ENCODE measurements around the gene MACROD1. TPM values are rescaled to one million over a fixed set of nuclear protein-coding genes. Genes with fewer than 3 reads are reported as not detected.

MACROD1 gene
- total and polyA plus RNA-seq, 2 donors (not counting 3 experiments of a cell fraction or from before 2014, with no cell fraction given): 11.0 to 16.2 TPM

DNA sequence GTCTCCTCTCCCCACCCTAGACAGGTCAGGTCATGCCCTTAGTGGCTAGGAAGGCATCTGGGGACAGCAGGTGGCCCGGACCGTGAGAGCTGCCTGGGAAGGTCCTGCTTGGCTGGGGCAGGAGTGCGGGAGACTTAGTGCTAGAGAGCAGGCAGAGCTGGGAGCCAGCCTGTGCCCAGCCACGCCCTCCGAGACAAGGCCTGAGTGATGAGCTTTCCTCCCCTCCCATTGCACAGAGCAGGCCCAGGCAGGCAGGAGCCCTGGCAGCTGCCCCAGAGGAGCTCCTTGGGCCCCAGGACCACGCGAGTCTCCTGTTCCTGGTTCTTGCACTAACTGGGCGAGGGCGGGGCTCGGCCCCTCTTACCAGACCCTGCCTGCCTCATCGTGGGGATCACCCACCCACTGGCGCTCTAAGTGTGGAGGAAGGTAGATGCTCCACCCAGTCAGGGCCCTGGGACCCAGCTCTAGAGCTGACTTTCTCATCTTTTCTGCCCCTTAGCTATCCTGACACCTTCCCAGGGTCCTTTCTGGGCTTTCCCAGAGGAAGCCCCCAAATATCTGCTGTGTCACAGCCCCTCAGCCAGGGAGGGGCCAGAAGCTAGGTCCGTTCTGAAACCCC, 44.9 kb downstream of the MACROD1 start:
- Histone ChIP-seq H3K79me2 (ENCODE audit: control insufficient read depth, insufficient read depth, low read length) (no peaks in the 10 kb centered on the region), H3K4me2 (ENCODE audit: insufficient read depth, low read length) (no peak overlapping the region), H3K9me1 (replicated peaks; ENCODE audit: control insufficient read depth, extremely low read depth, insufficient read depth, low read length) (no peaks in the 10 kb centered on the region), H4K20me1 (replicated peaks; ENCODE audit: control insufficient read depth, extremely low read depth, insufficient read depth, low read length) (no peaks in the 10 kb centered on the region), H3K27ac (ENCODE audit: insufficient read depth, low read depth, low read length) (no peak overlapping the region), H3K36me3 (ENCODE audit: control insufficient read depth in 2 of 2, extremely low read depth in 1 of 2, insufficient read depth in 2 of 2, low read length in 2 of 2) (no peaks in the 10 kb centered on the region), H3K4me1 (ENCODE audit: control insufficient read depth, extremely low read depth, insufficient read depth, low read length) (no peaks in the 10 kb centered on the region), H3K27me3 (ENCODE audit: control insufficient read depth in 2 of 2, insufficient read depth in 2 of 2, low read length in 2 of 2) (no peaks in the 10 kb centered on the region), H3K9ac (replicated peaks; ENCODE audit: extremely low read depth, insufficient read depth, low read length) (no peak overlapping the region), H2AFZ (ENCODE audit: low read depth, low read length) (no peak overlapping the region), H3K4me3 (replicated peaks in 1 of 3; ENCODE audit: insufficient read depth in 1 of 3, low read depth in 1 of 3, low read length in 3 of 3) (no peak overlapping the region), H3K9me3 (replicated peaks; ENCODE audit: control insufficient read depth, insufficient read depth, low read length) (no peaks in the 10 kb centered on the region)
- FAIRE-seq (no peak), DNase-seq (ENCODE audit: low read depth, low spot score) (no peak)
- POLR2A ChIA-PET: no interaction called here
- TF ChIP-seq, protein P1, sequence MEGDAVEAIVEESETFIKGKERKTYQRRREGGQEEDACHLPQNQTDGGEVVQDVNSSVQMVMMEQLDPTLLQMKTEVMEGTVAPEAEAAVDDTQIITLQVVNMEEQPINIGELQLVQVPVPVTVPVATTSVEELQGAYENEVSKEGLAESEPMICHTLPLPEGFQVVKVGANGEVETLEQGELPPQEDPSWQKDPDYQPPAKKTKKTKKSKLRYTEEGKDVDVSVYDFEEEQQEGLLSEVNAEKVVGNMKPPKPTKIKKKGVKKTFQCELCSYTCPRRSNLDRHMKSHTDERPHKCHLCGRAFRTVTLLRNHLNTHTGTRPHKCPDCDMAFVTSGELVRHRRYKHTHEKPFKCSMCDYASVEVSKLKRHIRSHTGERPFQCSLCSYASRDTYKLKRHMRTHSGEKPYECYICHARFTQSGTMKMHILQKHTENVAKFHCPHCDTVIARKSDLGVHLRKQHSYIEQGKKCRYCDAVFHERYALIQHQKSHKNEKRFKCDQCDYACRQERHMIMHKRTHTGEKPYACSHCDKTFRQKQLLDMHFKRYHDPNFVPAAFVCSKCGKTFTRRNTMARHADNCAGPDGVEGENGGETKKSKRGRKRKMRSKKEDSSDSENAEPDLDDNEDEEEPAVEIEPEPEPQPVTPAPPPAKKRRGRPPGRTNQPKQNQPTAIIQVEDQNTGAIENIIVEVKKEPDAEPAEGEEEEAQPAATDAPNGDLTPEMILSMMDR (IDR thresholded peaks at IDR 0.05; ENCODE audit: extremely low read depth in 1 of 2, insufficient read depth in 1 of 2, low read depth in 1 of 2, low read length in 2 of 2): no peak
- no peak for TF ChIP-seq POLR2A (IDR thresholded peaks at IDR 0.05; ENCODE audit: low read depth, low read length)
- TF ChIP-seq, protein P2, sequence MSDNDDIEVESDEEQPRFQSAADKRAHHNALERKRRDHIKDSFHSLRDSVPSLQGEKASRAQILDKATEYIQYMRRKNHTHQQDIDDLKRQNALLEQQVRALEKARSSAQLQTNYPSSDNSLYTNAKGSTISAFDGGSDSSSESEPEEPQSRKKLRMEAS (IDR thresholded peaks at IDR 0.05; ENCODE audit: insufficient read depth, insufficient read length): no peak
- no peak for TF ChIP-seq GATA2 (IDR thresholded peaks at IDR 0.05; ENCODE audit: insufficient read depth, insufficient read length, low read depth, low read length)
- CTCF ChIA-PET: interaction anchor here (1.1 kb wide), 1 partner anchor 84 kb away, joined by 3 read pairs; no protein-coding TSS in a partner anchor
- BruUV-seq (replicated peaks): no TSS peak
- dilution Hi-C loops (cut with MboI; ENCODE audit: extremely low pct_ligation_motif_present, low sequenced_read_pairs): no loop called here
- intact Hi-C loops (cut with micrococcal nuclease): loop anchor here (1.0 kb wide), 1 partner anchor 28 kb away; no protein-coding TSS in a partner anchor

DNA sequence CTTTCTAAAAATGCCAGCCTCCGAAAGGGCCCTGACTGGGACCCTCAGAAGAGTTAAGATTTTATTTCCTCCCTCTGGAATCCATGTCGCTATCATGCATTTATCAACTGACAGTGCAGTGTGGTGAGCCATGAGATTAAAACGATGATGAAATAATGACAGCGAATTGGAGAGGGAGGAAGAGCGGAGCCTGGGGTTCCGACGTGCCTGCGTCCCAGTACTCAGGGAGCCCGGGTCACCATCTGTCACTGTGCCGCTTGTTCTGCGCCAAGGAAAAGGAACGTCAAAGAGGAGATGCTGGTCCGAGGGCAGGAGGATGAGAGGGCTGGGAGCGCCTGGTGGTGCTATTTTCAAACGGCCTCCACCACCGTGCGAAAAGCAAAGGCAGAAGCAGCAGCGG, 46.2 kb downstream of the MACROD1 start:
- H3K9me1 ChIP-seq (replicated peaks; ENCODE audit: control insufficient read depth, extremely low read depth, insufficient read depth, low read length): no peaks in the 10 kb centered on the region
- H3K9me3 ChIP-seq (replicated peaks; ENCODE audit: control insufficient read depth, insufficient read depth, low read length): no peaks in the 10 kb centered on the region
- H2AFZ ChIP-seq (ENCODE audit: low read depth, low read length): no peak overlapping the region
- no peaks in the 10 kb centered on the region for H3K36me3 ChIP-seq (ENCODE audit: control insufficient read depth in 2 of 2, extremely low read depth in 1 of 2, insufficient read depth in 2 of 2, low read length in 2 of 2)
- DNase-seq (ENCODE audit: low read depth, low spot score): no peak
- intact Hi-C loops (cut with micrococcal nuclease) (loop anchor here (1.0 kb wide), 1 partner anchor 26 kb away; no protein-coding TSS in a partner anchor), dilution Hi-C loops (cut with MboI; ENCODE audit: extremely low pct_ligation_motif_present, low sequenced_read_pairs) (no loop called here)
- no peaks in the 10 kb centered on the region for H4K20me1 ChIP-seq (replicated peaks; ENCODE audit: control insufficient read depth, extremely low read depth, insufficient read depth, low read length)
- no peak overlapping the region for H3K27ac ChIP-seq (ENCODE audit: insufficient read depth, low read depth, low read length)
- H3K9ac ChIP-seq (replicated peaks; ENCODE audit: extremely low read depth, insufficient read depth, low read length): no peak overlapping the region
- no peak for TF ChIP-seq EZH2 (IDR thresholded peaks at IDR 0.05; ENCODE audit: borderline replicate concordance, low read depth, low read length, severe bottlenecking)
- no peak for TF ChIP-seq MYC (IDR thresholded peaks at IDR 0.05; ENCODE audit: low read depth, low read length)
- BruUV-seq (replicated peaks): no TSS peak
- no peak overlapping the region for H3K4me2 ChIP-seq (ENCODE audit: insufficient read depth, low read length)
- POLR2A ChIA-PET: no interaction called here
- H3K4me3 ChIP-seq (replicated peaks in 1 of 3; ENCODE audit: insufficient read depth in 1 of 3, low read depth in 1 of 3, low read length in 3 of 3): no peak overlapping the region
- H3K79me2 ChIP-seq (ENCODE audit: control insufficient read depth, insufficient read depth, low read length): no peaks in the 10 kb centered on the region
- no peaks in the 10 kb centered on the region for H3K4me1 ChIP-seq (ENCODE audit: control insufficient read depth, extremely low read depth, insufficient read depth, low read length)
- FAIRE-seq: no peak
- CTCF ChIA-PET: no interaction called here
- no peaks in the 10 kb centered on the region for H3K27me3 ChIP-seq (ENCODE audit: control insufficient read depth in 2 of 2, insufficient read depth in 2 of 2, low read length in 2 of 2)

Measured in endothelial cell of umbilical vein (primary cell).